Cardiac fibroblast (primary cell): ENCODE measurements around the gene PKD2L2.
A peak's percentile ranks its signal among the peaks of the same experiment; 100 is the strongest.
"Not testable (repeated sequence)": the region's sequence is repeated elsewhere in the genome, so short reads cannot be mapped to it uniquely, and the experiment has no call there.

Source experiments
- DNase-seq, 2 donors: peaks; one replicate each; pipeline versions ENCODE4 v3.0.0 to v3.0.0-alpha.2; 2010; ENCODE audit warnings: low read depth in 2 of 2
- H3K4me3 ChIP-seq, 2 donors: replicated peaks in 1 of 2; 1 replicate in 1 of 2; 2 replicates in 1 of 2; pipeline ENCODE4 v1.5.1; 2011; ENCODE audit warnings: low read depth in 2 of 2, low read length in 2 of 2, mild to moderate bottlenecking in 2 of 2, moderate library complexity in 1 of 2
- TF ChIP-seq, protein P1 (sequence below): IDR thresholded peaks from one replicate; pipeline ENCODE4 v1.5.1; 2011; ENCODE audit warnings: low read depth, mild to moderate bottlenecking, low read length, inconsistent platforms

PKD2L2 gene

DNA sequence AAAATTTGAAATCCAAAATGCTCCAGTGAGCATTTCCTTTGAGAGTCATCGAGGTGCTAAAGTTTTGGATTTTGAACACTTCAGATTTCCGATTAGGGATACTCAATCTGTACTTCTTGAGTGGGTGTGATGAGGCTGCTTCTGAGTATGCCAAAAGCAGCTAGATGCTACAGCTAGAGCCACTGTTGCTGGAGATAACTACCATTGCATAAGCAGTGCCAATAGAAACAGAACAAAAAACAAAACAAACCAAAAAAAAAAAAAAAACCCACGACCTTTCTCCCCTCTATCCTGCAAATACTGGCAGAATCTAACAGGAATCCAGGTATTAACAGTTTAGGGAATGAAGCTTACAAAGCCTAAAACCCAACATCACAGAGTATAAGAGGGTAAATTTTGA is 43.5 kb downstream of the PKD2L2 start:
- no peak overlapping the region for H3K4me3 ChIP-seq
- DNase-seq = peak in 1 of 2 donors; percentile 54
- TF ChIP-seq, protein P1, sequence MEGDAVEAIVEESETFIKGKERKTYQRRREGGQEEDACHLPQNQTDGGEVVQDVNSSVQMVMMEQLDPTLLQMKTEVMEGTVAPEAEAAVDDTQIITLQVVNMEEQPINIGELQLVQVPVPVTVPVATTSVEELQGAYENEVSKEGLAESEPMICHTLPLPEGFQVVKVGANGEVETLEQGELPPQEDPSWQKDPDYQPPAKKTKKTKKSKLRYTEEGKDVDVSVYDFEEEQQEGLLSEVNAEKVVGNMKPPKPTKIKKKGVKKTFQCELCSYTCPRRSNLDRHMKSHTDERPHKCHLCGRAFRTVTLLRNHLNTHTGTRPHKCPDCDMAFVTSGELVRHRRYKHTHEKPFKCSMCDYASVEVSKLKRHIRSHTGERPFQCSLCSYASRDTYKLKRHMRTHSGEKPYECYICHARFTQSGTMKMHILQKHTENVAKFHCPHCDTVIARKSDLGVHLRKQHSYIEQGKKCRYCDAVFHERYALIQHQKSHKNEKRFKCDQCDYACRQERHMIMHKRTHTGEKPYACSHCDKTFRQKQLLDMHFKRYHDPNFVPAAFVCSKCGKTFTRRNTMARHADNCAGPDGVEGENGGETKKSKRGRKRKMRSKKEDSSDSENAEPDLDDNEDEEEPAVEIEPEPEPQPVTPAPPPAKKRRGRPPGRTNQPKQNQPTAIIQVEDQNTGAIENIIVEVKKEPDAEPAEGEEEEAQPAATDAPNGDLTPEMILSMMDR = no peak

DNA sequence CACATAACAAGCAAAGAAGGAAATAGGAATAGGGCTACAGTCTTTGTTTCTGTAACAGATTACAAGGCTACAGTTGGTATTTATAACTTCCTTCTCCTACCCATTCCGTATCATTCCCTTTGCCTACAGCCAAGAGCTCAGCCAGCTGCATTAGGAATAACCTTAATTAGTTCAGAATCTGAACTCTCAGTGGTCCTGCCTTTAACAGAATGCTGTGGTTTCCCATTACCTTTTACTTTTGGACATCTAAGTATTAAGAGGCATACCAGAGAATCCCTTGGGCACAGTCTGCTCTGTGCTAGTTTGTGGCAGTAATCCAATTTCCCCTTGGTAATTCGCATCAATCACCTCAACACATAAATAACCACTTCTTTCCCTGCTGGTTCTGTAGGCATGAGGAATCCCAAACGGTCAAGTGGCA is 44.2 kb downstream of the PKD2L2 start:
- no peak overlapping the region for H3K4me3 ChIP-seq
- DNase-seq = peak; percentile 18 to 44
- TF ChIP-seq, protein P1 = no peak

DNA sequence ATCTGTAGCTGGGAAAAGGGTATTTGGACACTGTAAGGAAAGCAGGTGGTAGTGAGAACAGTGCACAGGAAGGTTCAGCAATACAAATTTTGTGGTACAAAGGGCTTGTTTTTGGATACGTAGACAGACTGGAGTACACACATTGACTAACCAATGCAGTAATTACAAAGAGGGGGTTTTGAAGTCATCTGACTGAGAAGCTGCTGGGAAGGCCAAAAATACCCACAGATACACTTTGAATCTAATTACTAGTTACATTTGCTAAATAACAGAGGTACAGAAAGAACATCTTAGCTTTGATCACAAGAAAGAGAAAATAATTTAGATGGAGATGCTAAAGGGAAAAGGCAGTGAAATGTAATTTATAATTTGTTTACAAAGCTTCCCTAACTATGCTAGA is 45.9 kb downstream of the PKD2L2 start:
- DNase-seq = no peak
- TF ChIP-seq, protein P1 = no peak
- no peak overlapping the region for H3K4me3 ChIP-seq

DNA sequence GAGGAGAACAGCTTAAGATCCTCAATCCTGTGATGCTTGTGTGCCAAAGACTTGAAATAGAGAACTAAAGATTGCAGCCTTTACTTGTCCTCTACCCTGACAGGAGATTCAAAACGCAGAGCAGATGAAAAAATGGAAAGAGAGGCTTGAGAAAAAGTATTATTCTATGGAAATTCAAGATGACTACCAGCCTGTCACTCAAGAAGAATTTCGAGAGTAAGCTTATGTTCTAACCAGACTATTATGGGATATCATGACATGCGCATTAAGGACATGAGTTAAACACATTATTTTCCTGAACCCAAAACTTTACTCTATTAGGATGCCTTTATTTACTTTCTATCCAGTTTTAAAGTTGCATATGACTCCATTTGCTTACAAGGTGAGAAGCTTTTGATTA is 46.4 kb downstream of the PKD2L2 start:
- H3K4me3 ChIP-seq = no peak overlapping the region
- DNase-seq = no peak
- TF ChIP-seq, protein P1 = no peak

DNA sequence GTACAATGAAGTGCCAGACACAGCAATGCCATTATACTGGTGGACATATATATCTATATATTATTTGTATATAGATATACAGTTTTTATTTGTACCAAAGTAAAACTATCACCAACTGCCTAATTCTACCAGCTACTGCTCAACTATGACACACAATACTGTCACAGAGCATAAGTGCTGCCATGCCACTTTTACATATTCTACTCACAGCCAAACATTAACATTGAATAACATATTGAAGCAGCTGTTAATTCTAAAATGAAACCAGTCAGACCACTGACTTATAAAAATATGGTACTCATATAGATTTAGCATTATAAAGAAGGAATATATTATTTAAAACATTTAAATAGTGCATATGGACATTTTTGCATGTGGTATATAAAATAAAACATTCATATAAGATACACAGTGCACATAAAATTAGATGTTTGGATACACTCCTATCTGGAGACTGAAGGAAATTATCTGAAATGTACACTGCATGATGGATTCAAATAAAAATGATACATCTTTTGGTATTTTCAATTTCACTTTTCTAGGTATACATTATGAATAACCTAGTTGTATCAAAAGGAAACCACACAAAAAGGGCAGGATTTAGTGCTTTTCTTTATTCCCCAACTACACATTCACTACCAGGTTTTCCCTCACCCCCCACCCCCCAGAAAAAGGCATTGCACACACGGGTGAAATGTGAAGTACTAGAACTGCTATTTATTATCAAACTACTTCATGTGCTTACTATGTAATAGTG is 48.9 kb downstream of the PKD2L2 start:
- TF ChIP-seq, protein P1 = no peak
- H3K4me3 ChIP-seq = no peak overlapping the region
- DNase-seq = no peak

DNA sequence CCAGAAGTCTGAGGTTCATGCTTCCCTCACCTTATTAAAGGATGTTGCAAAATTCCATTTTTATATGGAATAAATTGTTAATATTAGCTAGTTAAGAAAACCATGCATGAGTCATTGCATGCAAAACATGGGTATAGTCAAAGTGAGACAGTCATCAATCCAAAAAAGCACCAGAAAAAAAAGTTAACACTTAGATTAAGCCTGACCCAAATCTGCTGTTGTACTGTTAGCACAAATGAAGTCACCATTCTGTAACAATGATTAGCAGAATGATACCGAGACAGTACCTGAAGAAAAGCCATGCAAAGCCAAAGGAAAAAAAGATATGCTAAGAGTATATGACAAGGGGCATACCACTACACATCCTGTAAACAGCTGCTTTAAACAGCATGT is 49.5 kb downstream of the PKD2L2 start:
- no peak overlapping the region for H3K4me3 ChIP-seq
- TF ChIP-seq, protein P1 = no peak
- DNase-seq = no peak

DNA sequence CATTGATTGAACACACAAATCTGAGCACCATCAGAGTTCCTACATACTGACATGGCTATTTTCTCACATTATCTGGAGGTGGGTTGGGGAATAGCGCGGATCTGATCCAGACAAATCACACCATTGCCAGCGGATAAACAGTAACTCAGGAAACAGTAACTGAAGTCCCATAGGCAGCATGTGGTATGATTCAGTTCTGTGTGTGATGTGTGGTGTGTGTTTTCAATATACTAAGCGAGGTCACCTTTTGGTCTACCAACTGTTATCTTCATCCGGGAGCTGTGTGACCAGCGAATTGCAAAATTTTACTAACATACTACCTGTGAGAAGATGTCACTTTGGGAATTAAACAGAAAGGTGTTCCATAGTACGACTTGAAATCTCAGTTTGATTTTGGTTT is 50.1 kb downstream of the PKD2L2 start:
- DNase-seq = no peak
- no peak overlapping the region for H3K4me3 ChIP-seq
- TF ChIP-seq, protein P1 = no peak

DNA sequence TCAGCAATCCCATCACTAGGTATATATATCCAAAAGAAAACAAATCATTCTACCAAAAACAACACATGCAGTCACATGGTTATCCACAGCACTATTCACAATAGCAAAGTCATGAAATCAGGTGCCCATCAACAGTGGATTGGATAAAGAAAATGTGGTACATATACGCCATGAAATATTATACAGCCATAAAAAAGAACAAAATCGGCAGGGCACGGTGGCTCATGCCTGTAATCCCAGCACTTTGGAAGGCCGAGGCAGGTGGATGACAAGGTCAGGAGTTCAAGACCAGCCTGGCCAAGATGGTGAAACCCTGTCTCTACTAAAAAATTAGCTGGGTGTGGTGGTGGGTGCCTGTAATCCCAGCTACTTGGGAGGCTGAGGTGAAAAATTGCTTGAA is 55.0 kb downstream of the PKD2L2 start:
- not testable (repeated sequence) for H3K4me3 ChIP-seq
- peak in 1 of 2 donors; percentile 17 for DNase-seq
